RKO (cell line): ENCODE data around the gene RIN3.
"Not testable (repeated sequence)": the region's sequence is repeated elsewhere in the genome, so short reads cannot be mapped to it uniquely, and the experiment has no call there.

Source experiments
- DNase-seq: peaks from one replicate; pipeline ENCODE4 v3.0.0-alpha.2; 2016; ENCODE audit warnings: low spot score

The RIN3 gene

GRCh38 chr14:92630367-92630766 is 116.8 kb downstream of the RIN3 start:
- DNase-seq = no peak

- no peak for DNase-seq
Measured at GRCh38 chr14:92631098-92631497, 117.5 kb downstream of the RIN3 start.

GRCh38 chr14:92632546-92633273 is 119.1 kb downstream of the RIN3 start:
- no peak for DNase-seq

- DNase-seq = no peak
Measured at GRCh38 chr14:92633274-92633616, 119.7 kb downstream of the RIN3 start.

GRCh38 chr14:92633724-92634123 is 120.1 kb downstream of the RIN3 start:
- no peak for DNase-seq

- no peak for DNase-seq
Measured at GRCh38 chr14:92635031-92635430, 121.5 kb downstream of the RIN3 start.

- no peak for DNase-seq
Measured at GRCh38 chr14:92635896-92636295, 122.3 kb downstream of the RIN3 start.

GRCh38 chr14:92637228-92637627 is 123.6 kb downstream of the RIN3 start:
- DNase-seq = no peak

- no peak for DNase-seq
Measured at GRCh38 chr14:92637864-92638263, 124.3 kb downstream of the RIN3 start.

- DNase-seq = no peak
Measured at GRCh38 chr14:92638266-92638665, 124.7 kb downstream of the RIN3 start.

- no peak for DNase-seq
Measured at GRCh38 chr14:92638904-92639303, 125.3 kb downstream of the RIN3 start.

- DNase-seq = not testable (repeated sequence)
Measured at GRCh38 chr14:92639472-92640117, 126.0 kb downstream of the RIN3 start.

GRCh38 chr14:92641306-92641705 is 127.7 kb downstream of the RIN3 start:
- no peak for DNase-seq

GRCh38 chr14:92644171-92644969 is 130.8 kb downstream of the RIN3 start:
- DNase-seq = no peak

GRCh38 chr14:92644970-92645515 is 131.5 kb downstream of the RIN3 start:
- DNase-seq = no peak

- no peak for DNase-seq
Measured at GRCh38 chr14:92645841-92646478, 132.4 kb downstream of the RIN3 start.

- no peak for DNase-seq
Measured at GRCh38 chr14:92646952-92647796, 133.6 kb downstream of the RIN3 start.

GRCh38 chr14:92647797-92648279 is 134.3 kb downstream of the RIN3 start:
- DNase-seq = no peak

- DNase-seq = no peak
Measured at GRCh38 chr14:92649066-92649465, 135.5 kb downstream of the RIN3 start.

- DNase-seq = no peak
Measured at GRCh38 chr14:92649934-92650545, 136.5 kb downstream of the RIN3 start.
